PC-9 (cell line): ENCODE results near the gene LNP1. TPM values are rescaled to one million over a fixed set of nuclear protein-coding genes. Genes with fewer than 3 reads are reported as not detected.
"Not testable (repeated sequence)": the region's sequence is repeated elsewhere in the genome, so short reads cannot be mapped to it uniquely, and the experiment has no call there.

ENCODE experiments used
- BruUV-seq: library from RNA; stranded (reverse); fragments of 400-500 nt; replicated peaks from 2 replicates; lab custom pipeline; 2021; lab: Mats Ljungman, UMichigan
- CTCF ChIA-PET: fragments of 300-600 bp; sonication (Branson Sonifier 250); formaldehyde crosslinking; loops from one replicate; lab custom pipeline; 2022; ENCODE audit warnings: antibody characterized with exemption; lab: Charles Lee
- POLR2A ChIA-PET: fragments of 300-600 bp; sonication (Branson Sonifier 250); formaldehyde crosslinking; loops from one replicate; lab custom pipeline; 2022; ENCODE audit warnings: antibody characterized with exemption; ENCODE audit not compliant: unreplicated experiment; lab: Charles Lee
- DNase-seq, 2 experiments: peaks; one replicate each; pipeline versions ENCODE4 v3.0.0 to v3.0.0-alpha.2; 2015 to 2022; ENCODE audit warnings: mixed read lengths in 1 of 2
- H2AFZ ChIP-seq: fragments of 200-600 bp; sonication (generic); 2 replicates; pipeline ENCODE4 v1.8.1; 2017; ENCODE audit warnings: antibody characterized with exemption
- H3F3A ChIP-seq: fragments of 200-600 bp; sonication (generic); 2 replicates; pipeline ENCODE4 v1.8.1; 2017; ENCODE audit warnings: antibody characterized with exemption, mild to moderate bottlenecking, low read depth; ENCODE audit not compliant: insufficient read depth
- H3K27ac ChIP-seq: fragments of 200-600 bp; sonication (generic); 2 replicates; pipeline ENCODE4 v1.6.1; 2016; ENCODE audit warnings: mixed run types
- H3K27me3 ChIP-seq: fragments of 200-600 bp; sonication (generic); 2 replicates; pipeline ENCODE4 v1.6.1; 2016; ENCODE audit warnings: low read depth, mixed run types; ENCODE audit not compliant: insufficient read depth
- H3K36me3 ChIP-seq: fragments of 200-600 bp; sonication (generic); 2 replicates; pipeline ENCODE4 v1.6.1; 2016; ENCODE audit warnings: low read depth, mixed run types
- H3K4me1 ChIP-seq: fragments of 200-600 bp; sonication (generic); replicated peaks from 2 replicates; pipeline ENCODE4 v1.6.1; 2016; ENCODE audit warnings: mixed run types; ENCODE audit not compliant: insufficient read depth
- H3K4me2 ChIP-seq: fragments of 200-600 bp; sonication (generic); 2 replicates; pipeline ENCODE4 v1.6.1; 2017; ENCODE audit warnings: mixed run types
- H3K4me3 ChIP-seq: fragments of 200-600 bp; sonication (generic); 2 replicates; pipeline ENCODE4 v1.6.1; 2016; ENCODE audit warnings: mixed run types
- H3K79me2 ChIP-seq: fragments of 200-600 bp; sonication (generic); 2 replicates; pipeline ENCODE4 v1.6.1; 2017; ENCODE audit warnings: low read depth, mixed run types
- H3K9me2 ChIP-seq: fragments of 200-600 bp; sonication (generic); 2 replicates; pipeline ENCODE4 v1.8.1; 2017; ENCODE audit warnings: mild to moderate bottlenecking; ENCODE audit not compliant: insufficient read depth
- H3K9me3 ChIP-seq: fragments of 200-600 bp; sonication (generic); 2 replicates; pipeline ENCODE4 v1.8.1; 2016; ENCODE audit warnings: low read depth; ENCODE audit not compliant: insufficient read depth
- H4K20me1 ChIP-seq: fragments of 200-600 bp; sonication (generic); 2 replicates; pipeline ENCODE4 v1.8.1; 2017; ENCODE audit not compliant: insufficient read depth
- EZH2 ChIP-seq: fragments of 200-600 bp; sonication (generic); IDR thresholded peaks from 2 replicates; pipeline ENCODE4 v1.8.0; 2017; ENCODE audit warnings: antibody characterized with exemption, low read depth
- intact Hi-C: fragments of 100-400 bp; cut with micrococcal nuclease; formaldehyde crosslinking; loops from one replicate; pipeline ENCODE4 v1.10.0; 2022; ENCODE audit not compliant: unreplicated experiment
- total RNA-seq: library from RNA; stranded (reverse); gene quantifications from 2 replicates; pipeline ENCODE4 v1.2.3, GENCODE V29; 2021
- TF ChIP-seq, protein P1 (sequence below): fragments of 200-600 bp; sonication (generic); conservative IDR thresholded peaks from 2 replicates; pipeline ENCODE4 v1.6.1; 2017; ENCODE audit warnings: mixed run types, antibody characterized with exemption, mild to moderate bottlenecking, moderate library complexity

The LNP1 gene
- total RNA-seq, 1 experiment from 2014 or later = 4.8 TPM

DNA sequence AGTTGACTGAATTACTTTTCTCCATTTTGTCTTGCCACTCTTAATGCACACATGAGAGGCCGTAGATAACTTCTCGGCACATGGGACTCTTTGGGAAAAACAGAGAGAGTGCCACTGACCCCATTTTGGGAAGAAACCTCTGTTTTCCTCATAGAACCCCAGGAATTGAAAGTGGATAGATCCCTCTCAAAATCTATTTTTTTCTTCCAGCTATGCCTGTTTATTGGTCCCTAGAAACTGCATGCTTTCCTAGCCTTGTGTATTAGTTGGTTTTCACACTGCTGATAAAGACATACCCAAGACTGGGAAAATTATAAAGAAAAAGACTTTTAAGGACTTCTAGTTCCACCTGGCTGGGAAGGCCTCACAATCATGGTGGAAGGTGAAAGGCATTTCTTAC lies 67.3 kb downstream of the LNP1 start:
- POLR2A ChIA-PET = interaction anchor here (0.6 kb wide), 1 partner anchor 59 kb away, joined by 3 read pairs; no protein-coding TSS in a partner anchor
- intact Hi-C loops = no loop called here
- TF ChIP-seq, protein P1, sequence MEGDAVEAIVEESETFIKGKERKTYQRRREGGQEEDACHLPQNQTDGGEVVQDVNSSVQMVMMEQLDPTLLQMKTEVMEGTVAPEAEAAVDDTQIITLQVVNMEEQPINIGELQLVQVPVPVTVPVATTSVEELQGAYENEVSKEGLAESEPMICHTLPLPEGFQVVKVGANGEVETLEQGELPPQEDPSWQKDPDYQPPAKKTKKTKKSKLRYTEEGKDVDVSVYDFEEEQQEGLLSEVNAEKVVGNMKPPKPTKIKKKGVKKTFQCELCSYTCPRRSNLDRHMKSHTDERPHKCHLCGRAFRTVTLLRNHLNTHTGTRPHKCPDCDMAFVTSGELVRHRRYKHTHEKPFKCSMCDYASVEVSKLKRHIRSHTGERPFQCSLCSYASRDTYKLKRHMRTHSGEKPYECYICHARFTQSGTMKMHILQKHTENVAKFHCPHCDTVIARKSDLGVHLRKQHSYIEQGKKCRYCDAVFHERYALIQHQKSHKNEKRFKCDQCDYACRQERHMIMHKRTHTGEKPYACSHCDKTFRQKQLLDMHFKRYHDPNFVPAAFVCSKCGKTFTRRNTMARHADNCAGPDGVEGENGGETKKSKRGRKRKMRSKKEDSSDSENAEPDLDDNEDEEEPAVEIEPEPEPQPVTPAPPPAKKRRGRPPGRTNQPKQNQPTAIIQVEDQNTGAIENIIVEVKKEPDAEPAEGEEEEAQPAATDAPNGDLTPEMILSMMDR = no peak
- H3K4me2 ChIP-seq = no peak overlapping the region
- no peaks in the 10 kb centered on the region for H4K20me1 ChIP-seq
- no TSS peak for BruUV-seq
- no peaks in the 10 kb centered on the region for H3K27me3 ChIP-seq
- no peaks in the 10 kb centered on the region for H3K79me2 ChIP-seq
- no peaks in the 10 kb centered on the region for H3K36me3 ChIP-seq
- no peaks in the 10 kb centered on the region for H3F3A ChIP-seq
- DNase-seq = no peak
- no peaks in the 10 kb centered on the region for H3K9me2 ChIP-seq
- no peak overlapping the region for H3K27ac ChIP-seq
- H3K9me3 ChIP-seq = peaks cover 4% of the 10 kb centered on the region; the same call in 1 of the 2 replicates
- no peaks in the 10 kb centered on the region for H3K4me1 ChIP-seq
- CTCF ChIA-PET = interaction anchor here (0.5 kb wide), 1 partner anchor 12 kb away, joined by 3 read pairs; no protein-coding TSS in a partner anchor
- no peak overlapping the region for H3K4me3 ChIP-seq
- H2AFZ ChIP-seq = no peak overlapping the region

DNA sequence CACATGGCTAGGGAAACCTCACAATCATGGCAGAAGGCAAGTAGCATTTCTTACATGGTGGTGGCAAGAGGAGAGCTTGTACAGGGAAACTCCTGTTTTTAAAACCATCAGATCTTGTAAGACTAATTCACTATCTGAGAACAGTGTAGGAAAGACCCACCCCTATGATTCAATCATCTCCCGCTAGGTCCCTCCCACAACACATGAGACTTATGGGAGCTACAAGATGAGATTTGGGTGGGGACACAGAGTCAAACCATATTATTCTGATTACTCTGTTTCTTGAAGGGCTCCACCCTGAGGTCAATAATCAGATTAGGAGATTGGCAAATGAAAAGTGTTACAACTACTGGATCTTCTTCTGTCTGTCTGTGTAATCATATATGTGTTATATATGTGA lies 69.6 kb downstream of the LNP1 start:
- CTCF ChIA-PET = no interaction called here
- H4K20me1 ChIP-seq = no peaks in the 10 kb centered on the region
- H3K27me3 ChIP-seq = no peaks in the 10 kb centered on the region
- POLR2A ChIA-PET = no interaction called here
- H3K4me3 ChIP-seq = no peak overlapping the region
- H3K9me3 ChIP-seq = peaks cover 4% of the 10 kb centered on the region; the same call in 1 of the 2 replicates
- no peak for DNase-seq
- no peaks in the 10 kb centered on the region for H3K79me2 ChIP-seq
- H3K36me3 ChIP-seq = no peaks in the 10 kb centered on the region
- no peak overlapping the region for H2AFZ ChIP-seq
- H3K27ac ChIP-seq = no peak overlapping the region
- TF ChIP-seq EZH2 = no peak
- TF ChIP-seq, protein P1 = no peak
- no peak overlapping the region for H3K4me2 ChIP-seq
- no peaks in the 10 kb centered on the region for H3K4me1 ChIP-seq
- BruUV-seq = no TSS peak
- no peaks in the 10 kb centered on the region for H3F3A ChIP-seq
- intact Hi-C loops = no loop called here
- no peaks in the 10 kb centered on the region for H3K9me2 ChIP-seq

DNA sequence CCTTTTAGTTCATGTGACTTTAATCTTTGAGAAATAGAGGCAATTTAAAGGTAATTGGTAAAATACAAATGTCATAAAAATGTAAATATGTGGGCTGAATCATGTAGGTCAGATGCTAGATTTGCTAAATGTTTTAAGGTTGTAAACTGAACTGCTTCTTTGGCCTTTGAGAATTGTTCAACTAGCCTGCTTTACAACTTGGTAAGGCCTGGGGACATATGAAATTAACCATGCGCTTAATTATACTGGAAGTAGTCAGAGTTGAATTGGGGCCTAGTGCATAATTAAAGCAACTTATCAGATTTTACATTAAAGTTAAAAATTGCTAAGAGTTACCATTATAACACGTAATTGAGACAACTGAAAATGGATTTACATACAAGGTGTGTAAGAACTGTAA lies 70.1 kb downstream of the LNP1 start:
- no peaks in the 10 kb centered on the region for H3K36me3 ChIP-seq
- no peak overlapping the region for H3K4me2 ChIP-seq
- no peak for DNase-seq
- peaks cover 4% of the 10 kb centered on the region; the same call in 1 of the 2 replicates for H3K9me3 ChIP-seq
- TF ChIP-seq EZH2 = no peak
- TF ChIP-seq, protein P1 = no peak
- no peaks in the 10 kb centered on the region for H3K9me2 ChIP-seq
- H4K20me1 ChIP-seq = no peaks in the 10 kb centered on the region
- no peak overlapping the region for H3K27ac ChIP-seq
- no peaks in the 10 kb centered on the region for H3K27me3 ChIP-seq
- ChIA-PET CTCF (no interaction called here), POLR2A (no interaction called here)
- intact Hi-C loops = no loop called here
- no TSS peak for BruUV-seq
- H2AFZ ChIP-seq = no peak overlapping the region
- H3K4me3 ChIP-seq = no peak overlapping the region
- H3F3A ChIP-seq = no peaks in the 10 kb centered on the region
- no peaks in the 10 kb centered on the region for H3K79me2 ChIP-seq
- no peaks in the 10 kb centered on the region for H3K4me1 ChIP-seq

GRCh38 chr3:100477851-100478360 lies 76.6 kb downstream of the LNP1 start:
- intact Hi-C loops, H3K36me3 ChIP-seq, H4K20me1 ChIP-seq, H3K27me3 ChIP-seq, DNase-seq, H3K4me2 ChIP-seq, H3K9me2 ChIP-seq, H3K79me2 ChIP-seq, H3K27ac ChIP-seq, H2AFZ ChIP-seq, BruUV-seq, CTCF ChIA-PET, H3K4me3 ChIP-seq, POLR2A ChIA-PET, H3K9me3 ChIP-seq, H3K4me1 ChIP-seq, H3F3A ChIP-seq: not testable (repeated sequence)

DNA sequence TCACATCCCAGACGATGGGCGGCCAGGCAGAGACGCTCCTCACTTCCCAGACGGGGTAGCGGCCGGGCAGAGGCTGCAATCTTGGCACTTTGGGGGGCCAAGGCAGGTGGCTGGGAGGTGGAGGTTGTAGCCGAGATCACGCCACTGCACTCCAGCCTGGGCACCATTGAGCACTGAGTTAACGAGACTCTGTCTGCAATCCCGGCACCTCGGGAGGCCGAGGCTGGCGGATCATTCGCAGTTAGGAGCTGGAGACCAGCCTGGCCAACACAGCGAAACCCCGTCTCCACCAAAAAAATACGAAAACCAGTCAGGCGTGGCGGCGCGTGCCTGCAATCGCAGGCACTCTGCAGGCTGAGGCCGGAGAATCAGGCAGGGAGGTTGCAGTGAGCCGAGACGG lies 77.2 kb downstream of the LNP1 start:
- H3K9me2 ChIP-seq, CTCF ChIA-PET, H3K4me2 ChIP-seq, H3K79me2 ChIP-seq, H2AFZ ChIP-seq, H3K9me3 ChIP-seq, H3K36me3 ChIP-seq, H4K20me1 ChIP-seq, BruUV-seq, DNase-seq, H3K4me1 ChIP-seq, H3F3A ChIP-seq, H3K27me3 ChIP-seq, H3K4me3 ChIP-seq, H3K27ac ChIP-seq, intact Hi-C loops: not testable (repeated sequence)
- POLR2A ChIA-PET = interaction anchor here (0.7 kb wide), 1 partner anchor 45 kb away, joined by 3 read pairs; no protein-coding TSS in a partner anchor
